NK-92 (cell line): ENCODE results near the gene SYNGR3.

Experiments used
- DNase-seq: peaks from one replicate; lab custom pipeline; 2025; ENCODE audit not compliant: unreplicated experiment; lab: John Stamatoyannopoulos, UW

SYNGR3 gene

GRCh38 chr16:1991948-1992703 is 2.4 kb downstream of the SYNGR3 start:
- DNase-seq, result peak; percentile 87

DNA sequence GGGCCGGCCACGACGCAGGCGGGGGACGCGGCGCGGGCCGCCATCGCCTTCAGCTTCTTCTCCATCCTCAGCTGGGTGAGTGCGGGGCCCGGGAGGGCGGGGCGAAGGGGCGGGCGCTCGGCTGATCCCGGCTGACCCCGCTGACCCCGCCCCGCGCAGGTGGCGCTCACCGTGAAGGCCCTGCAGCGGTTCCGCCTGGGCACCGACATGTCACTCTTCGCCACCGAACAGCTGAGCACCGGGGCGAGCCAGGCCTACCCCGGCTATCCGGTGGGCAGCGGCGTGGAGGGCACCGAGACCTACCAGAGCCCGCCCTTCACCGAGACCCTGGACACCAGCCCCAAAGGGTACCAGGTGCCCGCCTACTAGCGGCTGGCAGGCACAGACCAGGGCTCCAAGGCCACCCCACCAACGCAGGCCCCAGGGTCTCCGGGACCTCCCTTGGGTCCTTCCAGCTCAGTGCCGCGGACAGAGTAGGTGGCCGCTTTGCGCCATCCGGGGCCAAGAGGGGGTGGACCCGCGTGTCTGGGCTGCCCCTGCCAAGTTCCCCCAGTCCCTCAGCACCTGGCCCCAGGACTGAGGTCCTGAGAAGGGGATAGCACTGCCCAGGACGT is 3.0 kb downstream of the SYNGR3 start:
- no peak for DNase-seq

DNA sequence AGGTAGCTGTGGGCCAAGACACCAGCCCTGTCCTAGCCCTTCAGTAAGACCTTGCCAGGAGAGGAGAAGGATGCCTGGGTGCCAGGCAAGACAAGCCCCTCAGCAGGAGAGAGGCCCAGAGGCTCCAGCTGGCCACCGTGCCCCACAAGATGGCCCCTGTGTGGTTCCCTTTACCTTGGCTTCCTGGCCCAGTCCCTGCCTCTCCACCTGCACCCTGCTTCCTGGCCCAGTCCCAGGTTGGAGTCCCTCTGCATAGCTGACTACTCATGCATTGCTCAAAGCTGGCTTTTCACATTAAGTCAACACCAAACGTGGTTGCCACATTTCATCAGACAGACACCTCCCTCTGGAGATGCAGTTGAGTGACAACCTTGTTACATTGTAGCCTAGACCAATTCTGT is 4.0 kb downstream of the SYNGR3 start:
- DNase-seq, result no peak

GRCh38 chr16:1997494-1998359 is 8.0 kb downstream of the SYNGR3 start:
- DNase-seq, result no peak

- DNase-seq, result no peak
Observed at GRCh38 chr16:1998360-1998835, 8.6 kb downstream of the SYNGR3 start.

DNA sequence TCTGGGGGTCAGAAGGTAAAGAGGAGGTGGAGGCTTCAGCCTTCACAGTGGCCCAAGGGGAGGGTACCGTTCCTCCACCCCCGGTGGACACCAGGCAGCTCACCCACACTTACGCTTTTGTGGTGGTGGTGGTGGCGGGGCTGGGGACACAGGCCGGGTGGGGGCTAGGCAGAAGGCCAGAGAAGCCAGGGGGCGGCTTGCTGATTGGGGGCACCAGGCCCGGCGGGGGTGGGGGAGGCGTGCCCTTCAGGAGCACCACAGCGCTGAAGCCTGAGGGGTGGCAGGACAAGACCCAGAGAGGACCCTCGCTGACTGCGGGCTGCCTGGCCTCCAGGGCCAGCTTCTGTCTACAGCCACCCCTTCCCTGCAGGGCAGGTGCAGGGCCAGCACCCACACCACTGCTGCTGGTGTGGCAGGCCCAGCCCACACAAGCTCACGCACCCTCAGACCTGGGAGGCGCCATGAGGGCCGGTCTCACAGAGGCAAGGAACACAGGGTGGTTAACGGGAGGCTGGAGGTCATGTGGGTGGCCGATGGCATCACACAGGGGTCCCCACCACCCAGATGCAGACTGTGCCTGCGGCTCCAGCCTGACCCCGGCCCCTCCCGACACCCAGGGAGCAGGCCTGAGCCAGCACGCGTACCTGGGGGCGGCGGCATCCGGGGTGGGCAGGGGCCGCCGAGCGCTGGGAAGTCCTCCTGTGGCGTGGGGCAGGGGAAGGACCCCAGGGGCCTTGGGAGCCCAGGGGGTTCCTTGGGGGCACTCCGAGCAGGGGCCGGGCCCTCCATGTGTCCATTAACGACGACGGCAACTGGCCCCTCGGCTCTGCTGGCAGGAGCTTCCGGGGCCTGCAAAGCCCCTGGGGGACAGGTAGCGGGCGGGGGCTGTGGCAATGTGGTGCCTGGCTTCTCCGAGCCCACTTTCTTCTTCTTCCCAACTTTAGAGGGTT is 9.4 kb downstream of the SYNGR3 start:
- no peak for DNase-seq

- DNase-seq, result no peak
Observed at GRCh38 chr16:1999866-2000514, 10.2 kb downstream of the SYNGR3 start.

DNA sequence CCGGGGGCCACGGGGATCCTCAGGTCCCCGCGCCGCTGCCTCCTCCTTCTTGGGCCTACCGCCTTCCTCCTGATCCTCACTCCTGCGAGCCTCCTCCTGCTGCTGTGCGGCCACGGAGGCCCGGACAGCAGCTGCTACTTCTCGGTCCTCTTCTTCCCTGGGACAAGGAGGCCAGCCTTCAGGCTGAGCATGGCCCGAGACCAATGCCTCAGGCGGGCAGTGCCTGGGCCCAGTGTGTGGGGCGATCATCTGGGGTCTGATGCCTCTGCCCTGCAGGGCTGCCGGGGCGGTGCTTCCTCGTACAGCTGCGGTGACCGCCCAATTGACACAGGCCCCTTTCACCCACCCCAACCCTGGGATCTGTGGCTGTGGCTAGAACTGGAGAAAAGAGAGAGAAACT is 11.3 kb downstream of the SYNGR3 start:
- no peak for DNase-seq

DNA sequence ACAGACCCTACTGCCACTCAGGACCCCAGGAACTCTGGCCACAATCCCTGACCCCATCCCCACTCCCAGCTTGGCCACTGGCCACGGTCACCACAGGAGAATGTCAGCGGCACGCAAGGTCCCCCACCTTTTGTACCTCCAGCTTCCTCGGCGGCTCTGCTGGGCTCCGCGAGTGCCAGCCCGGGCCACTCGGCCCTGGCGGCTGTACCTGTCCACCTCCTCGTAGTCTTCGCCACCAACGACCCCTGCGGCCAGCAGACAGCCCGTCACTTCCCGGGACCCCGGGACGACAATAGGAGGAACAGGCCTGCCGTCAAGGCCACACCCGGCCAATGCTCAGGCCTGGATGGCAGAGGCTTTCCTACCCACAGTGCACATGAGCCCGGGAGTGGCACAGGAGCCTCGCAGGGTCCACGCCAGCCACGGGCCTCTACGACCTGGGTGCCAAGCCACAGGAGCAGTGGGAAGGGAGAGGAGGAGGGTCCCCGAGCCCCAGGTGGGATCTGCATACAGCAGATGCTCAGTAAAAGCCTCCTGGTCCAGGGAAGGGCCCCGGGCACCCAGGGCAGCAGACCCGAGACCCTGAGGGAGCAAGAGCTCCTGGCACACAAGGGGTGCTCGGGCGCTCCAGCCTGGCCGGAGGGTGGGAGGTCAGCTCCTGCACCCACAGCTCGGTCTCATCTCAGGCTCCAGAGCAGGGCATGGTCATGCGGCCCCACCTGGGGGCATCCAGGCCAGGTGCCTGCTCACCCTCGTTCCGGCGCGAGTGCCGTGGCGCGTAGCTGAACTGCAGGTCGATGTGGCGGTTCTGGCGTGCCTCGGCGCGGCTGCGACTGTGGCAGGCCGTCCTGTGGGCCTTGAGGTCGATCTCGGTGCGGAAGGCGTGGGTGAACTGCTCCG is 11.9 kb downstream of the SYNGR3 start:
- DNase-seq, result no peak

DNA sequence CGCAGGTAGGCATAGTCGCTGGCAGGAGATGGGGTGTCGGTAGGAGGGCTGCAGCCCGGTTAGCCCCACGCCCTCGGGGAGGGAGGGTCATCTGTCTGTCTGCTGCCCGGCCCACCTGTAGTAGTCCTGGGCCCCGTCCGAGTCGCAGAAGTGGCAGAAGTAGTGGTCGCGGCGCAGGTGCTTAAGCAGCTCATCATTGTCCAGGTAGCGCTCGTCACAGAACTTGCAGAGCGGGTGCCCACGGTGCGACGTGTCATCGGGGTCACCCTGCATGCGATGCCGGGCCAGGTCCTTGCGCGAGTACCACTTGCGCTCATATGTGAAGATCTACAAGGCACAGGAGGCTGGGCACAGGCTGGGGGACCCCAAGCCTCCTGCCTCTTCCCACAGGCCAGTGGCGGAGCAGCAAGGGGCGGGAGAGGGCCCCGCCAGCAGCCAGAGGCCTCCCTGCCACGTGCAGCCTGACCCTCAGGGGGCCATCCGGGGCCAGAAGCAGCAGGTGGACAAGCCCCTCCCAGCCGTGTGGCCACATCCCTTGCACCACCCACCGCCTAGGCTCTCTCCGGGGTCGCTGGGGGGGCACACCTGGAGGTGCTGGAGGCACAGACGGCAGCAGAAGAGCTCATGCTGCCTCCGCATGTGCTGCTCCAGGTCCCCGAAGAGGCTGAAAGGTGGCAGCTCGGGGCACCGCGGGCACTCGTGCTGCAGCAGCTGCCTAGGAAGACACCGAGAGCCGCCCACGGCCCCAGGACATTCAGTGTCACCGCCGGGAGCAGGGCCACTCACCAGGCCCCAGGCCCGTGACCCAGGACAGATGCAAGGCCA is 12.8 kb downstream of the SYNGR3 start:
- no peak for DNase-seq

DNA sequence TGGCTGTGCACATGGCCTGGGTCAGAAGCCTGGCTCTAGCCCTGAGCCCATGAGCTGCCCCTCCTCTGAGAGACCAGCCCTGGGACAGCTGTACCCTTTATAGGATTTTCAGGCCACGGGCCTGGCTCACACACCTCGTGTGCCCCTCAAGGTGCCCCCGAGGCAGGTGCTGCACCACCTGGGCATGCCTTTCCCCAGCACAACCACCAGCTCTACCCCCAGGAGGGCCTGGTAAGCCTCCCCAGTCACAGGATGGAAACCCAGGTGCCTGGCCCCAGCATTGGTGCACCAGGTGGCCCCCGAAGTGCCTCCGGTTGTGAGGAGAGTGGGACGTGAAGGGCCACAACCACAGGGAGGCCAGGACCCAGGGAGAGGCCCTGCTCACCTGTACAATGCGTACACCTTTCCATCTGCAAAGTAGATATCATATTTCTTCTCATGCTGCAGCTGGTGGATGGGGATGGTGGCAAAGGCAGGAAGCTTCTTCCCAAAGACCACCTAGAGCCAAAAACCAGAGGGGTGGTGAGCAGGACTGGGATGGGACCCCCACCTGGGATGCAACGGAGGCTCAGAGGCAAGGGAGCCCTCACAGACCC is 13.6 kb downstream of the SYNGR3 start:
- DNase-seq, result no peak

- DNase-seq, result no peak
Observed at GRCh38 chr16:2003827-2004641, 14.3 kb downstream of the SYNGR3 start.

DNA sequence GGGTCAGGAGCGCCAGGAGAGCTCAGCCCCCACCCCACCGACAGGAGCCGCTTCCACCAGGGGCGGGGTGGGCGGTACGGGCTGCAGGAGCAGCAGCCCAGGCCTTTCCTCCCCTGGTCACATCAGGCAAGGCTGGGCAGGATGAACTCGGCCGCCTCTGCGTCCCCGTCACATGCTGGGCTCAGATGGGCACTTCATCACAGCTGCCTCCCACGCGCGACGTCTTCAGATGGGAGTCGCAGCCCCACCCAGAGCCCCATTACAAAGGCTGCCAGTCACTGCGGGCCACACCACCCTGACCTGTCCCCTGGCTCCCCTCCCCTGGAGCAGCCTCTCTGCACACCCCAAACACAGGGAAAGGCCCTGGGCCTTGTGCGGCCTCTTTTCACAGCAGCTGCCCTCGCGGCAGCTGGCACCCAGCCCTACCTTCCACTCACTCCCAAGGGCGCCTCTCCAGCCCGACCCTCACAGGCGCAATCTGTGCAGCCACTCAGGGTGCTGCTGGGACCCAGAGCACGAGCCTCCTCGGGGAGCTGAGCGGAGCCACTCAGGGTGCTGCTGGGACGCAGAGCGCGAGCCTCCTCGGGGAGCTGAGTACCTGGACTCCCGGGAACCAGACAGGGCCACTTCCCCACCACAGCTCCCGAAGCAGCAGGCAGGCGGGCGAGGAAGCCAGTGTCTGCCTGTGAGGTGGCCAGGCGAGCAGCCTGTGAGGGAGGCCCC is 15.2 kb downstream of the SYNGR3 start:
- no peak for DNase-seq

- no peak for DNase-seq
Observed at GRCh38 chr16:2005646-2006045, 15.9 kb downstream of the SYNGR3 start.

GRCh38 chr16:2006317-2006716 is 16.5 kb downstream of the SYNGR3 start:
- DNase-seq, result no peak

DNA sequence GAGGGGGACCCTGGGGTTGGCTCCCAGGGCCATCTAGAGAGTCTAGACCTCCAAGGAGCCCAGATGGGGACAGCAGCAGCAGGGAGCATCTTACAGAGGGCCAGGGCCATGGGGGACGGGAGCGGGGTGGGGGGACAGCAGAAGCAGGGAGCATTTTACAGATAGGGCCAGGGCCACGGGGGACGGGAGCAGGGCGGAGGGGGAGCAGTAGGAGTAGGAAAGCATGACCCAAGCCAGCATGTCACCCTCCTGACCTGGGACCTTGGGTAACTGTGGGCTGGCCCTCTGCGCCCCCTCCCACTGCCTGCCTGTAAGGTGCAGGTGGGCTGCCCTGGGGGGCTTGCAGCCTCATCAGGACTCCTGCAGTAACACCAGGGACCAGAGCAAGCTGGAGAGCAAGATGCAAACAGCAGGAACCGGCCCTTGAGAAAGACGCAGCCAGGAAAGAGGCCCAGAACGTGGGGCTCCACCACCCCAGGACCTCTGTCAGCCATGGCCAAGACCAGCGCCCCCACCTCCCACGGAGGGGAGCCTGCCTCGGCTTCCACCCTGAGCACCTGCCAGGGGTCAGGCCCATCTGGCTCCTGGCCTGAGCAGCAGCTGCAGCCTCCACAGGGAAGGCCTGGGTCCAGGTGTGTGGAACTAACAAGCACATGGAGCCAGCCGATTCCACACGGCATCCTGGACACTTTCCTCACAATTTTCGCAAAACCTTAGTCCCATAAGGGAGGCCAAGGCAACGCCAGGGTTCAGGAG is 17.5 kb downstream of the SYNGR3 start:
- DNase-seq, result no peak
